Loucy (cell line): ENCODE results near the gene OSBPL2.

Experiments used
- EZH2phosphoT487 ChIP-seq: fragments of 200-600 bp; IDR thresholded peaks from 2 replicates; pipeline ENCODE4 v1.6.1; 2018; ENCODE audit warnings: antibody characterized with exemption, mild to moderate bottlenecking, moderate library complexity, borderline replicate concordance
- TF ChIP-seq, protein P1 (sequence below): fragments of 200-600 bp; sonication (generic); conservative IDR thresholded peaks from 2 replicates; pipeline ENCODE4 v1.5.1; 2014; ENCODE audit warnings: mild to moderate bottlenecking, antibody characterized with exemption, low read length

DNA sequence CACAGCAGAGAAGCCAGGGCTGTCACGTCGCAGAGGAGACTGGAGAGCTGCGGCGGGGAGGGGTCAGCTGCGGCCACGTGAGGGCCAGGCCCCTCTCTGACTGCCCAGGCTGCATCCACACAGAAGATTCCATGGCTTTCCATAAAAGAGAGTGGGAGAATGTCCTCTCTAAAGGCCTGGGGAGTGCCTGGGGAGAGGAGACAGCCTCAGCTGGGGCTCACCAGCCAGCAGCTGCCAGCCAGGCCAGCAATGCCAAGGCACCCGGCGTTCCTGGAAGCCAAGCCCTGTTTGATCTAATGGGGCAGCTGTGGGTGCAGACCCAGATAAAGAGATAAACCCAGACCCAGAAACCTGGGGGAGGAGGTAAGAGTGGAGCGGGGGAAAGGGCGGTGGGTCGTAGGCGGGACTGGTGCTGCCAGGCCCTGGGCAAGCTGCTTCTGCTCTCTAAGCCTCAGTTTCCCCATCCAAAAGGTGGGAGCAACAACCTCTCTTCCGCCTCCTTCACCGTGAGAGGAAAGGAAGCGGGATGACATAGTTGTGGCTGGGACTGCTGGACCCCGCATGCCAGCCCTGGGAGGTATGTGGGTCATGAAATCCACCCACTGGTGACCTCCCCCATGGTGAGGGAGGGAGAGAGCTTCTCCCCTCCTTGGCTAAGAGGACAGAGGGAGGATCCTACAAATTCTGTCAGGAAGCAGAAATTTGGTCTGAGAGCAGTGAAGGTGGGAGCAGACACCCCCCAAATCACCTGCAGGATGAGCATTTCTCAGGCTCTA, 3.1 kb upstream of the OSBPL2 start:
- TF ChIP-seq, protein P1, sequence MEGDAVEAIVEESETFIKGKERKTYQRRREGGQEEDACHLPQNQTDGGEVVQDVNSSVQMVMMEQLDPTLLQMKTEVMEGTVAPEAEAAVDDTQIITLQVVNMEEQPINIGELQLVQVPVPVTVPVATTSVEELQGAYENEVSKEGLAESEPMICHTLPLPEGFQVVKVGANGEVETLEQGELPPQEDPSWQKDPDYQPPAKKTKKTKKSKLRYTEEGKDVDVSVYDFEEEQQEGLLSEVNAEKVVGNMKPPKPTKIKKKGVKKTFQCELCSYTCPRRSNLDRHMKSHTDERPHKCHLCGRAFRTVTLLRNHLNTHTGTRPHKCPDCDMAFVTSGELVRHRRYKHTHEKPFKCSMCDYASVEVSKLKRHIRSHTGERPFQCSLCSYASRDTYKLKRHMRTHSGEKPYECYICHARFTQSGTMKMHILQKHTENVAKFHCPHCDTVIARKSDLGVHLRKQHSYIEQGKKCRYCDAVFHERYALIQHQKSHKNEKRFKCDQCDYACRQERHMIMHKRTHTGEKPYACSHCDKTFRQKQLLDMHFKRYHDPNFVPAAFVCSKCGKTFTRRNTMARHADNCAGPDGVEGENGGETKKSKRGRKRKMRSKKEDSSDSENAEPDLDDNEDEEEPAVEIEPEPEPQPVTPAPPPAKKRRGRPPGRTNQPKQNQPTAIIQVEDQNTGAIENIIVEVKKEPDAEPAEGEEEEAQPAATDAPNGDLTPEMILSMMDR = no peak
- TF ChIP-seq EZH2phosphoT487 = no peak
